Measurements from ENCODE around the gene PRKN.
A peak's percentile ranks its signal among the peaks of the same experiment; 100 is the strongest.

The PRKN gene

DNA sequence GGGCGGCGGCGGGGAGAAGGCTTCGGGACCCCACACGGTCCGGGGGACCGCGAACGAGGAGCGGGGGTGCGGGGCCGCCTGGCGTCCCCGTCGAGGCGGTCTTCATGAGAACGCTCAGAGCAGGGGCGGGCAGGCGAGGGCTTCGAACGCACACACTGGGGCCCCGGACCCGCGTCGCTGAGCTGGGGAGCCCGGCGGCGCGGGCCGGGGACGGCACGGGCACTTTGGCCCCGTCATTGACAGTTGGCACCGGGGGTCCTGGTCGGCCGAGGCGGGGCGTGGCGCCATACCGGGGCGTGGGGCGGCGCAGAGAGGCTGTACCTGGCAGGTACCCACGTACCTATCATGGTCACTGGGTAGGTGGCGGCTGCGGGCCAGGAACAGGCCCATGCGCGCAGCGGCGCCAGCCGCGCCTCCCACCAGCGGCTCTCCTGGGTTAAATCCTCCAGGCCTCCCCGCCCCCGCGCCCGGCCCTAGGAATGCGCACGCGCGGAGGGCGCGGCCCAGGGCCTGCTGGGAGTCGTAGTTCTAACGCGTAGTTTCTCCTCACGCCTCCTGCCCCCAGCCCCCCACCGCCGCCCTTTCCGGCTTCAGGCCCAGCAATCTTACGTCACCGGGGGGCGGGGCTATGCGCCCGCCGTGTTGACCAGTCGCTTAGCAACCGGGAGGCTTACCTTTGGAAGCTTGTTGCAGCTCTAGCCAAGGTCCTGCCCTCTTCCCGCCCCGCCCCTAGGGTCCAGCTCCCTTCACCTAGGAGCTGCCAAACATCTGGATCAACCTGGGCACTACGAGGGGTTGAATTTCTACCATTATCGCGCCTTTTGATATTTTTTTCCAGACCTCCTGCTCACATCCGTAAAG, at the start of gene PRKN, which contains the start of gene PACRG:
Gene PRKN (minus strand): TSS at position 445 of the 861 bp plus-strand sequence.
Gene PACRG (plus strand): TSS at position 653 of the 861 bp plus-strand sequence.
- DNase-seq: peak; percentile 95

DNA sequence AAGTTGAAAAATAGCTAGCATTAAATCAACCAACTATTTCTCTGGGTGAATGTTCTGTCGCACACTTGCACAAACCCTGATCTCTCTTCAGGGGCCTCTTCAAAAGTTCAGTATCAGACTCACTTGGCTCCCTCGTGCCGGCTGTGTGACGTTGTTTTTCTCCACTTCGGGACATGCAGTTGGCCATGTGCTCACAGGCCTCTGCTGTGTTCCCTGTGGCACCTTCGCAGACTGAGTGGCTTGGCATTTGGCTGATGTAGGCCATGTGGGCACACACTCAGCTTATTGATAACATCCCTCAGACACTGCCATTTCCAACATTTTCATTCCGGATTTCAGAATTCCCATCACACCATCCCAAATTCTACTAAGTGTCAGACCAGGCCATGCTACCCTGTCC, 49.5 kb upstream of the PRKN start:
- DNase-seq: no peak

DNA sequence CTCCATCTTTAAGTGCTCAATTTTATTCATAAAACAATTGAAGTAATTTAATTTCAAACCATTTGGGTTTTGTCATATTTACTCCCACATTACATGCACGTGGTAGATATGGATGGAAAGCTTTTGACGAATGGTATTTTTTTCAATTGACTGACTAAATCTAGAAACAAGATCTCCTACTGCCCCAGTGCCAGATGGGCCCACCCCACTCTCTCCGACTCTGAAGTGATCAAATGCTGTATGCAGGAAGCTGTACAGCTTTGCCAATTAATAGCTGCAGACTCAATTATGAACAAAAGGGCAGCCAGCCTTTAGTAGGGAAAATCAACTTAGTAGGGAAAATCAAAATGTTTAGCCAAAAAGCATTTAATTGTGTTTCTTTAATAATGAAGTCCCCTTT, 46.4 kb upstream of the PRKN start:
- DNase-seq: no peak

DNA sequence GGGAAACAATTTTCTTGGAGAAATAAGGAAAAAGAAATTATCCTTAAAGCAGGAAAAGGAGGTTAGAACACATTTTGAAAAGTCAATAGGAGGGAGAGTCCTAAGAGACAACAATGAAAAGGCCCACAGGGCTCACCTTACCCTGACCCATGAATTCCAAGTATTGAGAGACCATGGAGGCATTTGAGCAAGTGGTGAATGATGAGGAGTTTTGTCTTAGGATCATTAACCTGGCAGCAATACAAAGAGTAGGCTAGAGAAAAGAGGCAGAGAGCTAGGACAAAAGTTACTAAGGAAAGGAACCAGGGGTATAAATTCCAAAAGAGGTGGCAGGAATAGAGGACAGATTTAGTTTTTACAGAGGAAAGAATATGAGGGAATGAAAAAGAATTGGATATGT, 44.9 kb upstream of the PRKN start:
- no peak for DNase-seq

DNA sequence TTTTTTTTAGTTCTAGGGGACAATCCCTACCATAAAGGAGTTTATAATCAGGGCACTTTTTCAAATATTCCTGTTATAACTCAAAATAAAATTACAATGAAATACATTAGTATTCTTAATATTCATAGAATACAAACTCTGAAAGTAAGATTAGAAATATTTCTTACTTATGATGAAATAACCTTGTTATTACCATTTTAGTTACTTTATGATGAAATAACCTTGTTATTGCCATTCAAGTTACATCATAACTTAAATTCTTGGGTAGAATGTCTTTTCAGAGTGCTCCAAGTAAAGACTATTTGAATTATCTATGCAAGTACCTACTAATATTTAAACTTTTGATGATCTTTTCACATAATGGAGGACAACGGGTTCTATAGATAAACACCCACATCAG, 43.4 kb upstream of the PRKN start:
- no peak for DNase-seq

DNA sequence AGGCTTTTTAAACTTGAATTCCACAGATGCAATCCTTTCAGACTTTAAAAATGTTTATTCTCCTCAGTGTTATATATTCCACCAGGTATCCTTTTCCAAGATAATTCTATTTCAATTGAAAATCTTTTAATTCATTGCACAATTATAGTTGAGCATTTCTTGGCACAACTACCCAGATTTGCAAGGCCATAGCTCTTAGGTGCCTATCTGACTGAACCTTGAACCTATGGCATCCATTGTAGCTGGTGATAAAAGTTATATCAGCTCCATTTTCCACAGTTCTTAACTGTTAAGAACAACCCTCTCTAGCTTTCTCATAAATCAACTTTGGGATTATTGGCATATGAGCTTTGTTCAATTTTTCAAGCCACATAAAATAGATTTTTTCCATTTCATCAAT, 42.6 kb upstream of the PRKN start:
- DNase-seq: no peak

DNA sequence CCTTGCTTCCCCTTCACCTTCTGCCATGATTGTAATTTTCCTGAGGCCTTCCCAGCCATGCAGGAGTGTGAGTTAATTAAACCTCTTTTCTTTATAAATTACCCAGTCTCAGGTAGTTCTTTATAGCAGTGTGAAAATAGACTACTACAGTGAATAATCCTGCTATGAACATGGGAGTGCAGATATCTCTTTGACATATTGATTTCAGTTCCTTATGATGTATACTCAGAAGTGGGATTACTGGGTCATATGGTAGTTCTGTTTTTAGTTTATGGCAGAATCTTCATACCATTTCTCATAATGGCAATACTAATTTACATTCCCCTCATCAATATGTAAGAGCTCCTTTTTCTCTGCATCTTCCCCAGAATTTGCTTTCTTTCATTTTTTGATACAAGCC, 26.2 kb upstream of the PRKN start:
- no peak for DNase-seq

DNA sequence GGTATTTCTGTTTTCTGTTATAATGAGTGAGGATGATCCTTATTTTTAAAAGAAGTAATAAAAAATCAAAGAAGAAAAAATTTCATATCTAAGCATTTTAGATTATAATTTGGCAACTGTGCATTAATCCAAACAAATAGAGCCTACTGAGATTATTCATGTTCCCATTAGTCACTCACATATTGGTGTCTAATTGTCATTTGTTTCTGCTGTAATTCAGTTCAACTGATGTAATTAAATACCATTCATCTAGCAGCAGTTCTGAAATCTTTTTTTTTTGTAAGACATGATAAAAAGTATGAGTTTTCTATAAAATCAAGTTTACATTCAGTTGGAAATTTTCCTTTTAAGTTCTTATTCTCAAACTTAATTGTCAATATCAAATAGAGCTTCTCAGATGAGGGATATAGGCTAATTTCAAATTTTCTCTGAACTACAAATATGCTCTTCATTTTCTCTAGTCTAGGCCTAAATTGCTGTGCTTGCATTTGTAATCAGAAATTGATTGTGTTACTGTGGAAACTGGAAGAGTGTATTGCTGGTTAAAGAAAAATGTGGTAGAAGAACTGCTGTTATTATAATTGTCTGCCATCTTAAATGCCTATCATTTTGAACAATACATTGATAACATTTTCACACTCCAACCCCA, 23.8 kb upstream of the PRKN start:
- no peak for DNase-seq

DNA sequence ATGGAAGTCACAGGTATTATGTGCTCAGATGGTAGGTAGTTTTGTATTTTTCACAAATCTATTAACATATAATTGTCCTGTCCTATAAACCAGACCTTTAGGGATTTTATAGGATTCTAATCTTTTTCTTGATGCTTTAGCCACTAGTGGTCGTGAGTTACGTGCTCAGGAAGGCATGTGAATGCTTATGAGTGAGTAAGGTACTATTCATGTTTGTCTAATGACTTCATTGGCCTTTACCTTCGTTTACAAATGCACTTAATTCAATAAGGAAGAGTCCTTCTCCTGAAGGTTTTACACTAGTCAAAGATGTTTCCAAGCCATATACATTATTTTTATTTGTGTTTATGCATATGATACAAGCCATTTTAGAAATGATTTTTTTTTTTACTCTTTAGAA, 23.2 kb upstream of the PRKN start:
- DNase-seq: no peak

DNA sequence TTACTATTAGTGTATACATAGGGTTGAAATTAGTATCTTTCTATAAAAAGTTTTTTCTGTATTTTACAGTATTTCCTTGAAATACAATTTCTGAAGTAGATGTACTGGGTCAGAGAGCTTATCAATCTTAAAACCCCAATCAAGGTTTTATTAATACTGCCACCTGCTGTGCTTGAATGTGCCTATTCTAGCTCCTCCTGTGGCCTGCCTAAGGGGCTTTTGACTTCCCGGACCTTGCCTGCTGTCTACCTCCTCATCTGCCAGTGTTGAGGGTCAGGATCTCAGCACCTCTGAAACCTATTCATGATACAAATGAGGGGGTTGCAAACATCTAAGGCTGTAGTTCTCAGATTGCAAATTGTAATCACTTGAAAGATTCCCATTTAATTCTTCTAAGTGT, 9.4 kb upstream of the PRKN start:
- DNase-seq: no peak

DNA sequence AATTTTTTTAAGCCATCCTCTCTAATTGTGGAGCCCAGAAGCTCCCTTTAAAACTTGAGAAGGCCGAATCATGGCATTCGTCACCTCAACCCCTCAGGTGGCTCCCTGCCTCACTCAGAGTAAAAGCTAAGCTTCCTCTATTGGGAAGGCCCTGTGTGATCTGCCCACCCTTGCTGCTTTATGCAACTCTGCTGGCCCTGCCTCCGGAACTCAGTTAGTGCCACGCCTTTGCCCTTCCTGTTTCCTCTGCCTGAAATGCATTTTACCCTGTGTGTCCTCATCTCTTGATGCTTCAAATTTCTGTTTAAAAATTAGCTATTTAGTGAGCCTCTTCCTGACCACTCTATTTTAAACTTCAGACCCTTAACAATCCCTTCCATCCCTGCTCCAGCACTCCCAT, 5.9 kb upstream of the PRKN start:
- DNase-seq: no peak

DNA sequence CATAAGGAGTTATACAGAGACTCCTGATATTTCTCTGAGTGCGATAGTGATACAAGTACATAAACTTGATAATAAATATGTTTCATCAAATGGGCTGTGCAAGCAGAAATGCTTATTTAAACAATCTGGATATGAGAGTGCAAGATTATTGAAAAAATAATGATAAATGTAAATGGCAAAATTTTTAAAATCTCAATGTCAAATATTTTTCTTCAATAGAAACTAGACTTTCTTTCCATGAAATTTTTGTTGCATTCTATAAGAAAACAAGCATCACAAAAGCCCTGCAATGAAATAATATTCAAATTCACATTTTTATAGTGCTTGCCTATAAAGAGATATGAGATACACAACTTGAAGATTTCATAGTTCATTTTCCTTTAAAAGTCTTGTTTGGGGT, 2.9 kb upstream of the PRKN start:
- no peak for DNase-seq

DNA sequence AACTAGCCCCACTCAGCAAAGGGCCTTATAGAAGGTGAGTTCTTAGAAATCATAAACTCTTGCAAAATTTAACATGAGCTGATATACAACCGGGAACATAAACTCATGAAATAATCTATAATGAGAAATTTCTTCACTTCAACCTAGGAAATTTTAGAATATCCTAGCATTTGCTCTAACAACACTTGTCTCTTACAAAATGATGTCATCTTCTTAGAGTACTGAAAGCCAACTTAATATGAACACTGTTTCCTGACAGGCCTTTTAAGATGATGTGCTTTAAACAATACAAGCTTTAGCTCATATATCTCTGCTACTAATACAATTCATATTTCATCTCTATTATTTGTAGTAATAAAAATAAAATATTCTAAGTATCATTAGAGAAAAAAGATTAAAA, 1.1 kb upstream of the PRKN start:
- no peak for DNase-seq

DNA sequence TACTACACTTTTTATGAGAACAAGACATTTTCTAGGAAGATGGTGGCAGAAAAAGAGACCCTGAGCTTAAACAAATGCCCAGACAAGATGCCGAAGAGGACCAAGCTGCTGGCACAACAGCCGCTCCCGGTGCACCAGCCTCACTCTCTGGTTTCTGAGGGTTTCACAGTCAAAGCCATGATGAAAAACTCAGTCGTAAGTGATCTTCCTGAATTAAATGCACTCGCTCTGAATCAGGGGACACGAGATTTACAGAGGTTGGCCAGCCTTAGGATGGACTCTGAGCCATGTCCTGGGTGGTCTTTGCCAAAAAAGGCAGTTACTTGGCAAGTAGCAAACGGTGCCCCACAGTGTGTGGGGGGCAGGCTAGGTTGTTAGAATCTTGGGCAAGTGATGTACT, 631 bp upstream of the PRKN start:
- DNase-seq: no peak

DNA sequence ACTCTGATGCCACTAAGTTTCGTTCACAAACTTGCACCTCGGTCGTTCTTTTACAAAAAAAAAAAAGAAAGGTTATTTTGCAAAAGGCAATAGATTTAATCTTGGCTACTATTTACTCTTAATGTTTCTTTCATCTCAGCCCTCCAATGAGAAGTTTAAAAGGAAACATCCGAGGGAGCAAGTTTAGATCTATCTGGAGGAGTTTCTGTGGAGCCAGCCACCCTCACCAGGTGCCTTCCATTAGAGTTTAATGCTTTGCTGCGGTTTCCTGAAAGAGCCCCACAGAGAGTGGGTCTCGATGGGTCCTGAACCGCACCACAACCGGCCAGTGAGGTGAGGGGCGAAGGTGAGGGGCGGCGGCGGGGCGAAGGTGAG, 632 bp downstream of the PRKN start:
- no peak for DNase-seq

DNA sequence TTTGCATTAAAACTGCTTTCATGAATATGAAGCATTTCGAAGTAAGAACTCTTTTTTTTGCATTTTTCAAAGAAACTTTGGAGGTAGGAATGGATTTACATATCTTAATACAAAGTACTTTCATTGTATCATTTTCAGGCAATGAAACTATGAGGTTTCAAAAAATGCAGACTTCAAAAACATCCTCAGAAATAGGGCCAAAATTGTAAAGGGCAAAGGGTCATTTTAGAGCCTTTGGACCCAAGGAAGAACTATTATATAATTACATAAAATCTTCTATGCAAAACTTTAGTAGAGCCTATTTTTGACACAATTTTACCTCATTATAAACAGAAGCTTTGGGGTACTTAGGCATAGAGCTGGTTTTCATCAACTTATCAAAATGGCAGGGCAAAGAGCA, 4.9 kb downstream of the PRKN start:
- DNase-seq: no peak

DNA sequence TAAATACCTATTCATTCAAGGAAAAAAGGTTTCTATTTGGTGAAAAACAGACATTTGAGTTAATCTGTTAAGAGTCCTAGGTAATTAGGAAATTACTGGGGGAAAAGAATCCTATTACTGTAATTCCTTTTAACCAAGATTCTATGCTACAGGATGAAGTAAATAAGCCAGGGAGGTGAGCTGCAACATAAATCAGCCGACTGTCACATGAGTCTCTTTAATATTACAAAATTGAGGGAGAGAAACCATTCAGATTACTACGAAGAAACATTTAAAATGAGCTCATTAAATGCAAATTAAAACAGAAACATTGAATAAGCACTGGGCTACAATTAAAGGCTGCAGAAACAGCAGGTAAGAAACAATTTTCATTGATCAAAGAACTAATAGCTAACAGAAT, 5.3 kb downstream of the PRKN start:
- no peak for DNase-seq

DNA sequence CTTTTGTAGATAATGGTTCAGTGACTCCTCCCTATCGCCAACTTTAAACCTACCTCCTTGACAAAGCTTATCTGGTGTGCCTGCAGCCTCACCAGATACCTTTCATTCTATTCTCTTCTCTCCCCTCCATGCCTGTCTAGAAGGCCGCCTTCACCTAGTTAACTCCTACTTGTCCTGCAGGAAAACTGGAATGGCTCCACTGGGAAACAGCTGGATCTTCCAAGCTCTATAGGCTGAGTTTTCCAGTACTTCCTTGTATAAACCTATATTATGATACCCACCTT, 6.2 kb downstream of the PRKN start:
- no peak for DNase-seq

DNA sequence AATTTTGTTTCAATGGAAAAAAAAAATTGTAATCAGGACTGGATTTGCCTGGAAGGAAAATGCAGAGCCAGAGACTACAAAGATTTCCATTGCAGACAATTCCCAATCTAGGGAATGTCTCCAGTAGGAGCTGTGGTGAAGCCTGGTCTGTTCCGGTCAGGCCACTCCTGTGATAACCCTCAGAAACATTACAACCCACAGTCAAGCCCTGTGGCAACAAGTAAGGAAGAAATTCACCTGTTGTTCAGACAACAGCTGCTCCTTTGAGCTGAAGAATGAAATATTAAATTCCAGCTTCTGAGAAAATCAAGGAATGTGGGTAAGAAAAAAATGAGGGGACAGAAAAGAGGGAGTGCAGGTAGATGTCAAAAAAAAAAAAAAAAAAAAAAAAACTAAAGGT, 8.0 kb downstream of the PRKN start:
- no peak for DNase-seq

DNA sequence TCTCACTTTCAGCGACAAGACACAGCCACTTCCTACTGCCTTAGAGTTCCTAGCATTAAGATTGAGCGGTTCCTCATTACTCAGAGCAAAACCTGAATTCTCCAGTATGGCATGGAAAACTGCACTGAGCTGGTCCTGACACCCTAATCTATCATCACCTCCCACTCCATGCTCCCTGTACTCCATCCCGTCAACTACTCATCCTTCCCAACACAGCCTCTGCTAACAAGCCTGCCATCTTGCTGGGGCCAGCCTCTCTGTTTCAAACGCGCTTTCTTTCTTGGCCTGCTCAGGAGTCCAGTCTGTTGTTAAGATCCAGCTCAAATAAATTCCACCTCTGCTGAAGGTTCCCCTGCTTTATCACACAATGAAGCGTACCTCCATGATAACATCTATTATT, 12.0 kb downstream of the PRKN start:
- no peak for DNase-seq

DNA sequence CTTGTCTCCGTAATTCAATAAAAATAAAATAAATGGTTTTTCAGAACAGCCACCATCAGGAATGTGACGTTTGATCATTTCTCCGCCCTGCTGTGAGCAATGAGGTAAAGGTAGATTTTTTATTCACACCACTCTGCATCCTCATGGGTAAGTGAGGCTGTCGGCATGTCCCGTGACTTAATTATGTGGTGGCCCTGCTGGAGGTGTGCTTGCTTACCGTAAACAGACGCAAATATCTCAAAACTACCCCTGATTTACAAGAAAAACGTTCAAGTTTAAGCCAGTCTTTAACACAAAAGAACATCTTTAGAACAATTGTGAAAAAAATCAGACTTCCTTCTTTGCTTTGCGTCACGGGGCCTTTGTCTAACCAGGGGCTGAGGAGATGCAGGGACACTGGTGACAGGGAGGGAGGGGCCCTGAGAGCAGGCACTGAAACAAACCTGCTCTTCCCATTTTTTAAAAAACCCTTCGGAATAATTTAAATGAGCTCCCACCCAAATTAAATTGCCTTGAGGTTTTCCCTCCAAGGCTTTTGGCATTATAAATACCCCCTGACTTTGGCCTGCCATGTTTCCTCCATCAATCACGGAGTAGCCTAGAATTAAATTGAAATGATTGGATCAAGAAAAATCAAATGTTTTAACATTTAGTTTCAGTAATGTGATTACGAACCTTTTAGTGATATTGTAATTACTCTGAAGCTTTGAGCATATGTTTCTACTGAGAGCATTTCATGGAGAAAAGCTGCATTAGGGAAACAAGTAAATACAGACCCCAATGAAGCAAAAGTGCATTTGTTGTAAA, 13.4 kb downstream of the PRKN start:
- DNase-seq: no peak

DNA sequence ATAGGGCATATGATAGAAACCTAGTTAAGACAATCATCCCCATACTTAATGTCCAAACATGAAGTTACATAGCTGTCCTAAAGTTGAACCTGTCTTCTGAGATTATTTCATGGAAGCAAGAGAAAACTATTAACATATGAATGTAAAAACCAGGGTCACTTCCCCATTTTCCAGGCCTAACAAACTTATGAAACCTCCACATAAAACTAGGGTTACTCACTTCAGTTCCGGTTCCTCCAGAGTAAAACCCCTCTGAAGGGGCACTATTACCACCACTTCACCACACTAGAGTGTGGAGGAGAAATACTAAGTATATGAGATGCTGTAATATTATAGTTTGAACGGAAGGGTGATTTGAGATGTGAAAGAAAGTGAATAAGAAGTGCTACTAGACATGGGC, 14.9 kb downstream of the PRKN start:
- no peak for DNase-seq

DNA sequence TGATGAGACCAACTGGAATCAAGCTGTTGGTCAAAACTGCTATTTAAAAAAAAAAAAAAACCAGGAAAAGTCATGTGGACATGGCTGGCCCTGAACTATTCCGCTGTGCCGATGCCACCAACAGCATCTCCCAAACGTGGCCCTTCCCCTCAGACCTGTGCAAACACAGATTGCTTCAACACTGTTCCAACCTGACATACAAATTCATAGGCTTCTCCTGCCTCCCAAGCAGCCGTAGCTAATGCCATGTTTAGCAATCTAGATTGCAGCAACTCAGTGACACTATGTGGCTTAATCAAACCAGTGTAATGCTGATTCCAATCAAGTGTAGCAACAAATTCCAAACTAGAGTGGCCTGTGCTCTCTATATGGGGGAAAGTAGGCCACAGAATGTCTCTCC, 16.2 kb downstream of the PRKN start:
- no peak for DNase-seq

DNA sequence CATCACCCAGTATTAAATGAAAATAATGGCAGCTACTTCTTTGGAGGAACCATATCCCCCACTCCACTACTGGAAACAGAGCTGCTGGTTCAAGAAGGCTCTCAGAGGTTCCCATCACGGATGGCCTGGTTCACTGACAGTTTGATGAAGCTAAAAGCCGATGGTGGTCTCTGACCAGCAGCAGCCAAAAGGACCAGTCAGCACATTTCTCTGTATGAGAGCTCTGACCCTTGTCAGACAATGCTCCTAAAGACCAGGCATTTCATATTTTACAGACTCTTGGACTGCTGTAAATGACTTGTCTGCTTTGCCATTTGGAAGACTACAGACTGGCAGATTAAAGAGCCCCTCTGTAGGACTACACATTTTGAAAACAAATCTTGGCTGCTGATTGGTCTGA, 16.6 kb downstream of the PRKN start:
- DNase-seq: no peak

Data from NCI-H1436 (cell line).